GM12892 (cell line): Measurements from ENCODE around the gene PCYT2.

Source experiments
- POLR2A ChIP-seq: IDR thresholded peaks from 2 replicates; pipeline ENCODE4 v1.6.1; 2011; ENCODE audit warnings: low read depth, low read length, control low read depth
- TAF1 ChIP-seq: IDR thresholded peaks from 2 replicates; pipeline ENCODE4 v1.6.1; 2011; ENCODE audit warnings: low read depth, mild to moderate bottlenecking, control low read depth, low read length, borderline replicate concordance

GRCh38 chr17:81915331-81915730, 4.1 kb upstream of the PCYT2 start:
- TF ChIP-seq TAF1 (no peak), POLR2A (no peak)
